NT2/D1 (cell line): ENCODE measurements around the gene DNAJC10.

Experiments used
- DNase-seq: peaks from one replicate; pipeline ENCODE4 v3.0.0-alpha.2; 2011; ENCODE audit warnings: low read depth, low spot score
- H3K27me3 ChIP-seq: 2 replicates; pipeline ENCODE4 v1.6.0; 2011; ENCODE audit warnings: mild to moderate bottlenecking; ENCODE audit not compliant: insufficient read length, insufficient read depth
- H3K36me3 ChIP-seq: 2 replicates; pipeline ENCODE4 v1.6.1; 2011; ENCODE audit warnings: mild to moderate bottlenecking, low read length, mixed read lengths; ENCODE audit not compliant: insufficient read depth, insufficient read length
- H3K4me1 ChIP-seq: 2 replicates; pipeline ENCODE4 v1.5.1; 2011; ENCODE audit not compliant: insufficient read depth, insufficient read length
- H3K4me3 ChIP-seq: 2 replicates; pipeline ENCODE4 v1.5.1; 2011; ENCODE audit warnings: low read depth; ENCODE audit not compliant: insufficient read length
- H3K9ac ChIP-seq: 2 replicates; pipeline ENCODE4 v1.6.0; 2011; ENCODE audit warnings: low read depth; ENCODE audit not compliant: insufficient read length
- H3K9me3 ChIP-seq: 2 replicates; pipeline ENCODE4 v1.5.1; 2011; ENCODE audit warnings: mild to moderate bottlenecking, low read length; ENCODE audit not compliant: insufficient read depth
- SUZ12 ChIP-seq: IDR thresholded peaks from 2 replicates; pipeline ENCODE4 v1.6.1; 2011; ENCODE audit not compliant: insufficient read length, insufficient read depth; ENCODE audit errors: extremely low read depth
- YY1 ChIP-seq: IDR thresholded peaks from 2 replicates; pipeline ENCODE4 v1.6.1; 2011; ENCODE audit not compliant: insufficient read length, insufficient read depth
- ZNF274 ChIP-seq: IDR thresholded peaks from 2 replicates; pipeline ENCODE4 v1.6.1; 2011; ENCODE audit warnings: mild to moderate bottlenecking, low read depth, low read length

The DNAJC10 gene

DNA sequence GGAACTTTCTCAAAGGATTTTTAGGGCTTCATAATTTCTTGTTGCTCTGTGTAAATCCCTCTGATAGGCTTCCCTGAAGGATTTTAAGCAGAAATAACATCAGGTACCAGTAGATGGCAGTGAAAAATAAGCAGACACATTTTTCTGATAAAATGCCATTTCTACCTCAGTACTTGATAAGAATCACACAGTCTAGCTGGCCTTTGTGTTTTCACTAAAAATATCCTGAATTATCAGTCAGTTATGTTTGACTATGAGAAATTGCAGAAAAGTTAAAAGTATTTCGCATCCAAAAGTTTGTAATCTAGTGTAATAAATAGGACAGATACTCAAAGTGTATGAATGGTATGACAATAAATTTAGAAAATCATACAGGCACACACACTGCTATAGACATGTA is 68.7 kb downstream of the DNAJC10 start:
- no peaks in the 10 kb centered on the region for H3K4me1 ChIP-seq
- H3K9ac ChIP-seq = no peak overlapping the region
- H3K36me3 ChIP-seq = peaks cover 12% of the 10 kb centered on the region
- no peak for TF ChIP-seq SUZ12
- TF ChIP-seq YY1 = no peak
- TF ChIP-seq ZNF274 = no peak
- no peaks in the 10 kb centered on the region; the same call in 1 of the 2 replicates for H3K9me3 ChIP-seq
- no peak overlapping the region for H3K4me3 ChIP-seq
- DNase-seq = peak; percentile 35
- H3K27me3 ChIP-seq = no peaks in the 10 kb centered on the region

DNA sequence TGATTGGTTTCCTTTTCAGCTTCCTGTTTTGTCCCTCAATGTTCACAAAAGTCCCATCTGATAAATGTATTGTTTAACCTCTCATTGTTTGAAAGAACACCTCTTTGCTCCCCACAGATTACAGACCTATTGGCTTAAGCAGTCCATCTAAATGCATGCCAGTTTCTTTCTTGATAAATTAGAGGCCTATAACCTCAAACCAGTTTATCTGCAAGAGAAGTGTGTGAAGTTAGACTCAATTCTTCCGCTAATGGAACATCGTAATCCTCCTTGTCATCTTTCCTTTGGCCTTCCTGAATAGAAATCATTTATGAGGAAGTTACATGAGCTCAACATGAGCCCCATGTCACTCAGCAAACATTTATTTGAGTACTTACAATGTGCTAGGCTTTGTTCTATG is 76.4 kb downstream of the DNAJC10 start:
- no peaks in the 10 kb centered on the region for H3K36me3 ChIP-seq
- H3K9ac ChIP-seq = no peak overlapping the region
- H3K27me3 ChIP-seq = no peaks in the 10 kb centered on the region
- no peaks in the 10 kb centered on the region for H3K4me1 ChIP-seq
- no peak for DNase-seq
- H3K4me3 ChIP-seq = no peak overlapping the region
- H3K9me3 ChIP-seq = no peaks in the 10 kb centered on the region
- TF ChIP-seq YY1 (no peak), ZNF274 (no peak), SUZ12 (no peak)

DNA sequence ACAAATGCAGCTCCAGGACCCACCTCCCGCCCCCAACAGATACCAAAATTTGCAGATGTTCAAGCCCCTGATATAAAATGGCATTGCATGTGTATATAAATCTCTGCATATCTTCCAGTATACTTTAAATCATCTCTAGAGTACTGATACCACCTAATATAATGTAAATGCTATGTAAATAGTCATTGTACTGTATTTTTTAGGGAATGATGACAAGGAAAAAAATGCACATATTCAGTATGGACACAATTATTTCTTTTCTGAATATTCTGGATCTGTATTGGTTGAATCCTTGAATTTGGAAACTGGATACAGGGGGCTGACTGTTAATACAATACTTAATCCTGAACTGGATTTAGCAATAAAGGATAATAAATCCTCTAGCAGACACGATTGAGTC is 82.7 kb downstream of the DNAJC10 start:
- Histone ChIP-seq H3K27me3 (no peaks in the 10 kb centered on the region), H3K9me3 (no peaks in the 10 kb centered on the region), H3K4me3 (no peak overlapping the region), H3K4me1 (no peaks in the 10 kb centered on the region), H3K9ac (no peak overlapping the region), H3K36me3 (no peaks in the 10 kb centered on the region)
- no peak for TF ChIP-seq SUZ12
- TF ChIP-seq YY1 = no peak
- no peak for TF ChIP-seq ZNF274
- no peak for DNase-seq

DNA sequence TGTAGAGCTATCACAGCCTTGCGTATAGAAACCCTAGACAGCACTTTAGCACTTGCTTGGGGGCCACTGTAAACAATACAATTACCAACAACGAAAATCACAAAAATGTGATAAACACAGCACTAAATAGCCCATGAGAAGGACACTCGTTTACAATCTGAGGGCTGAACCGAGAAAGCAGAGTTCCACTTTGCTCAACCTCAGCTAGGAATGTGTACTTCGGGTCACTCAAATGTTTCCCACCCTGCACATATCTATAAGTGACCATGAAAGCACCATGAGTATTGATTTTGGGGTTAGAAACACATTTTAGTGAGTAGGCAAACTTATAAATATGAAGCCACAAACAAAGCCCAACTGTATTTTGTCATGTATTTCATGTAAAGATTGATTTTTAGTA is 88.1 kb downstream of the DNAJC10 start:
- H3K4me3 ChIP-seq = no peak overlapping the region
- no peaks in the 10 kb centered on the region for H3K27me3 ChIP-seq
- H3K36me3 ChIP-seq = no peaks in the 10 kb centered on the region
- no peak for DNase-seq
- no peaks in the 10 kb centered on the region for H3K9me3 ChIP-seq
- no peak overlapping the region for H3K9ac ChIP-seq
- no peaks in the 10 kb centered on the region for H3K4me1 ChIP-seq
- TF ChIP-seq ZNF274 (no peak), SUZ12 (no peak), YY1 (no peak)

DNA sequence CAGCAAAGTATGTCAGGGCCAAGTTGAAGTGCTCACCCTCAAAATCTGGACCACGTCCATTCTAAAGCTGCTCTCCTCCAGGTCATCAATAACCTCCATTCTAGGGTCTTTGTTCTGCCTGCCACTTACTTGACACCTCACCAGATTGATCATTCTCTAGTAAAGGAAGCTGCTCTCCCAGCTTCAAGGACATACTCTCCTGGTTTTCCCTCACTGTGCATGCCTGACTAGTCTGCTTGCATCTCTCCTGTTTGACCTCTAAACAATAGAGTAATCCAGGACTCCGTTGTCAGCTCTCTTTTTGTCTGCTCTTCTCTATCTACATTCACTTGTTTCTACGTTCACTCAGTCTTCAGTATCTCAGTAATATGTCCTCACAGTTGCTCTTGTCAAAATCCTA is 91.3 kb downstream of the DNAJC10 start:
- no peak for DNase-seq
- Histone ChIP-seq H3K36me3 (no peaks in the 10 kb centered on the region), H3K27me3 (no peaks in the 10 kb centered on the region), H3K9me3 (no peaks in the 10 kb centered on the region), H3K4me3 (no peak overlapping the region), H3K4me1 (no peaks in the 10 kb centered on the region), H3K9ac (no peak overlapping the region)
- TF ChIP-seq YY1 (no peak), ZNF274 (no peak), SUZ12 (no peak)

DNA sequence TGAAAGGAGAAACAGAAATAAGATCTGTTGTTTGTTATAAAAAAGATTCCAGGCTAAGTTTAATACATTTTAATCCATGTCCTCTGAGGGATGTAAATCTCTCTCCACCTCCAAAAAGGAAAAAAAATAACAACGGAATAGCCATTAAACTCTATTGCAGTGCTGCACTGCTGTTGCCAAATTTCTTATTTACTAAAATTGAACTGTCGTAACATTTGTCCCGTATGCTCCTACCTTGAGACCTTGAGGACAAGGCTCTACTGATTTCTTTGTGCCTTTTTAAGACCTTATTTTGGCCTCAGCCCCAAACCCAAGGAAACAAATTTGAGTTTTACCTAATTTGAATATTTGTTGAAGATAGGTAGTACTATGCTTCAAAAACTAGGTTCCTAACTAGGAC is 94.0 kb downstream of the DNAJC10 start:
- Histone ChIP-seq H3K4me1 (no peaks in the 10 kb centered on the region), H3K9me3 (no peaks in the 10 kb centered on the region), H3K9ac (no peak overlapping the region), H3K4me3 (no peak overlapping the region), H3K36me3 (no peaks in the 10 kb centered on the region), H3K27me3 (no peaks in the 10 kb centered on the region)
- no peak for TF ChIP-seq SUZ12
- DNase-seq = no peak

DNA sequence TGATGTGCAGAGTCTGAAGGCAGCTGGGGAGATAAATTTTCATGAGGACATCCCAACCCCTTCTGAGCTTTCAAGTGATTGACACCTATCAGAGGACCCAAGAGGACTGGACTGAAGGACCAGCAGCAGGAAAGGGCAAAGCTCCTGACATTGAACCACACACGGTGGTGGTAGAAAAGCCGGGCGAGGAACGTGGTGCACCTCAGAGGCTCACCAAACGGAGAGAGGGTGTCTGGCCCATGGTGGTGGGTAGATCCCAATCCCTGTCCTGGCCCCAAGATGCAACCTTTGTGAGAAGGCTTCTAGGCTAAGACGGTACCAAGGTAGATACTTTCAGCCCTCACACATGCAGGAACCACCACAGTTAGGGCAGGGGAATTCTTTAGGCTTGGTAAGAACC is 98.3 kb downstream of the DNAJC10 start:
- Histone ChIP-seq H3K36me3 (no peaks in the 10 kb centered on the region), H3K9me3 (no peaks in the 10 kb centered on the region), H3K9ac (no peak overlapping the region), H3K4me1 (no peaks in the 10 kb centered on the region), H3K27me3 (no peaks in the 10 kb centered on the region), H3K4me3 (no peak overlapping the region)
- no peak for DNase-seq
- TF ChIP-seq SUZ12 (no peak), YY1 (no peak), ZNF274 (no peak)

DNA sequence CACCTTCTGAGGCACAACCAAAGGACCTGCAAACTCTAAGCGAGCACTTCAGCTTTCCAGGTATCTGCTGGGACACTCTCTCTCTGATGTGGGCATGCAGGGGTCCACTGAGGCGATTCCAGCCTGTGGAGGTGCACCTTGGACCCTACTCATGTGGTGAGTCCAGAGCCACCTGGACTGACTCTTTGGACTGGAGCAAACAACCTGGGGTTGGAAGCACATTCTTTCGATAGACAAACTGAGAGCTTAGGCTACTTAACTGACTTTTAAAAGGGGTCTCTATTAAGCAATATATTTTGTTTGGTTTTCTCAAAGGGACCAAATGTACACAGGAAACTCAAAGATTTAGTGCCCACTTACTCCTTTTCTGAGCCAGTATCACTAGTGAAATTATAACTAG is 98.7 kb downstream of the DNAJC10 start:
- H3K4me1 ChIP-seq = no peaks in the 10 kb centered on the region
- no peak for TF ChIP-seq YY1
- no peak for TF ChIP-seq ZNF274
- TF ChIP-seq SUZ12 = no peak
- H3K4me3 ChIP-seq = no peak overlapping the region
- H3K9ac ChIP-seq = no peak overlapping the region
- no peaks in the 10 kb centered on the region for H3K36me3 ChIP-seq
- DNase-seq = no peak
- no peaks in the 10 kb centered on the region for H3K9me3 ChIP-seq
- no peaks in the 10 kb centered on the region for H3K27me3 ChIP-seq
